D721Med (cell line): ENCODE data around the gene INS.
A peak's percentile ranks its signal among the peaks of the same experiment; 100 is the strongest.

ENCODE experiments used
- DNase-seq: peaks from one replicate; pipeline ENCODE4 v3.0.0; 2011; ENCODE audit warnings: low spot score; ENCODE audit not compliant: insufficient read length
- FAIRE-seq: peaks from 2 replicates; lab custom pipeline; 2011; peaks lifted over from hg19 to GRCh38; lab: Jason Lieb, UNC
- CTCF ChIP-seq: IDR thresholded peaks from 2 replicates; pipeline ENCODE4 v1.5.1; 2012; ENCODE audit warnings: mild to moderate bottlenecking, control low read depth; ENCODE audit not compliant: insufficient read depth; ENCODE audit errors: missing control alignments

The INS gene

DNA sequence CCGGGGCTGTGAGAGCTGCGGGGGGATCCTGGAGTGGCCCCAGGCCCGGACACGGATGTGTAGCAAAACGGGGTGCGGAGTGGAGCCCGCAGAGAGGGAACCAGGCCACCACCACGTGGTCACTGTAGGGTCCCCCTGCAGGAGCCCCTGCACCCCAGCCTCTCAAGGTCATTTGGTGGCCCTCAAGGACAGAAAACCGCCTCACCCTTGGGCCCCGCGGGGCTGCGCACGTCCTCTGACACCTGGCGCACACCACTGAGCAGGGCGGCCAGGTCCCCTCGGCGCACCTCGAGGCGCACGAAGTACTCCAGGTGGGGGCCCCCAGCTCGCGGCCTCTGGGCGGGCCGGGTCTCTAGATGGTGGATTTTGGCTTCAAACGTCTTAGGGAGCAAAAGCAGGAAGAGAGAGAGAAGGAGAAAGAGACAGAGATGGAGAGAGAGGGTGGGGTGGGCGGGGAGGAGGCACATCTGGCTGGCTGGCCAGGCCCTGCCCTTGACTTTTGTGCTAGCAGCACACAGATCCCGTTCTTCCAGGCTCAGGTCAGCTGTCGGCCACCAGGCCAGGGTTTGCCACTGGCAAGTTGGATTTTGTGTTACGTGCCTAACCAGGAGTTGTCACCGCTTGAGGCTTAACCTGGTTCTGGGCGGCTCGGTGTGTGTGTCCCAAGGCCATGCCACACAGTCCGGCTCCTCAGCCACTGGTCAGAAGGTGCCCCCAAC is 7.4 kb upstream of the INS start:
- no peak for FAIRE-seq
- no peak for DNase-seq
- no peak for TF ChIP-seq CTCF

- no peak for DNase-seq
- no peak for FAIRE-seq
- TF ChIP-seq CTCF, result no peak
Measured at GRCh38 chr11:2167141-2168045, 6.4 kb upstream of the INS start.

GRCh38 chr11:2166091-2166851 is 5.3 kb upstream of the INS start:
- peak; percentile 42 for TF ChIP-seq CTCF
- FAIRE-seq (no peak), DNase-seq (peak; percentile 29)

DNA sequence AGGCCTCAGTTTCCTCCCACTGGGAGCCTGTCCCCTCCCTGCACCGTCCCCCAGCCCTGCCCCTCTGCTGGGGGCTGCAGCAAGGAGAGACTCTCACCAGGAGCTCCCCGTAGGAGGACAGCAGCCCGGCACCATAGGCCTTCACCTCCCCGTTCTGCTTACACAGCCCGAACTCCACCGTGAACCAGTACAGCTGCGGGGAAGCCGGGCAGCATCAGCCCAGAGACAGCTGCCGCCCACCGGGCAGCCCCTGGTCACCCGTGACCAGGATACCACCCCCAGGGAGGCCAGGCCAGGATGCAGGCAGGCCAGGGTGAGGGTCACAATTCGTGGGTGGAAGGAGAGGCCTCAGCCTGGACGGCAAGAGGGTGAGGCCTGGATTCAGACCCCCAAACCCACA is 4.6 kb upstream of the INS start:
- no peak for FAIRE-seq
- no peak for TF ChIP-seq CTCF
- DNase-seq, result no peak

DNA sequence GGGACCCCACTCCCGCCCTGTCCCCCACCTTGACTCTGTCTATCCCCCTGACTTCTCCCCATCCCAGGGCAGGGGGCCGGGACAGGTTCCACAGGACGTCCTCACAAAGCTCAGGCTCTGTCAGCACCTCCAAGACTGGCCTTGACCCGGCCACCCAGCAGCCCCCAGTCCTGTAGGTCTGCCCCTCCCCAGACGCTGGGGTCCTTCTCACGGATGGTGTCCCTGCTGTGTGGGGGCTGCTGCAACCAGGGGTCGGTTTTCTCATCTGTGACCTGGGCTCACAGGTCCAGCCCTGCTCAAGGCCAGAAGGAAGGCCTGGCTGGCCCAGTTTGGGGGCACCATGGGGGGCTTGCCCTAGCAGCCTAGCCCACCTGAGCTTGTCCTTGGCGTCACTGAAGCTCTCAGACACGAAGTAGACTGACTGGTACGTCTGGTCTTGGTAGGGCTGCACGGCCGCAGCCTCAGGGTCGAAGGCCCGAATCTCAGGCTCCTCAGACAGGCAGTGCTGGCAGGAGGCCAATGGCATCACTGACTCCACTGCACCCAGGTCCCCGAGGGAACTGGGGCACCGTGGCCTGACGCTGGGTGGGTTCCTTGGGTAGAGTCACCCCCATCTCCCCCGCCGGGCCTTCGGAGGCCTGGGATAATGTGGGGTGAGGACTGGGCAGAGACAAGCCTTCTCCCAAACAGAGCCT is 4.0 kb upstream of the INS start:
- FAIRE-seq, result no peak
- DNase-seq, result no peak
- TF ChIP-seq CTCF, result no peak

DNA sequence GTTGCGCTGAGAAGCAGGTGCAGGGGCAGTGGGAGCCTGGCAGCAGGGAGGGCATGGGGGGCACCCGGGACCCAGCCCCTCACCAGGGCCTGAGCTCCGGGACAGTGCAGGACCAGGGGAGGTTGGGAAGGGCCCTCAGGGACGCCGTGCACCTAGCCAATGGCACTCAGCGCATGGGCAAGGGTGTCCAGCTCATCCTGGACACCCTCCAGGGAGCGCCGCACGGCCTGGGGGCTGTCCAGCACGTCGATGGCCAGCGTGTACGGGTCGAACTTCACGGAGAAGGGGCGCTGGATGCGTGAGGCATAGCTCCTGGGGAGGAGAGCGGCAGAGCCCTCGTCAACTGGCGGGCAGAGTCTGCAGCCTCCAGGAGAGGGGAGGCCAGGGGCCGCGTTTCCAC is 3.1 kb upstream of the INS start:
- no peak for FAIRE-seq
- no peak for DNase-seq
- TF ChIP-seq CTCF, result no peak
